CD4-positive, alpha-beta T cell treated with Interleukin-2 at 100 ng/mL for 4 hours (primary cell): ENCODE measurements around the gene ZNF19.

ENCODE experiments used
- DNase-seq: peaks from one replicate; pipeline ENCODE4 v3.0.0-alpha.2; 2020; ENCODE audit warnings: low spot score

ZNF19 gene

GRCh38 chr16:71441348-71442050, 47.6 kb downstream of the ZNF19 start:
- no peak for DNase-seq

GRCh38 chr16:71440669-71441347, 48.3 kb downstream of the ZNF19 start:
- no peak for DNase-seq

- no peak for DNase-seq
These were observed 49.6 kb downstream of the ZNF19 start for GRCh38 chr16:71439523-71439922.

GRCh38 chr16:71436473-71436872, 52.7 kb downstream of the ZNF19 start:
- no peak for DNase-seq

GRCh38 chr16:71432906-71433305, 56.2 kb downstream of the ZNF19 start:
- no peak for DNase-seq

- no peak for DNase-seq
These were observed 57.1 kb downstream of the ZNF19 start for GRCh38 chr16:71431991-71432390.

DNA sequence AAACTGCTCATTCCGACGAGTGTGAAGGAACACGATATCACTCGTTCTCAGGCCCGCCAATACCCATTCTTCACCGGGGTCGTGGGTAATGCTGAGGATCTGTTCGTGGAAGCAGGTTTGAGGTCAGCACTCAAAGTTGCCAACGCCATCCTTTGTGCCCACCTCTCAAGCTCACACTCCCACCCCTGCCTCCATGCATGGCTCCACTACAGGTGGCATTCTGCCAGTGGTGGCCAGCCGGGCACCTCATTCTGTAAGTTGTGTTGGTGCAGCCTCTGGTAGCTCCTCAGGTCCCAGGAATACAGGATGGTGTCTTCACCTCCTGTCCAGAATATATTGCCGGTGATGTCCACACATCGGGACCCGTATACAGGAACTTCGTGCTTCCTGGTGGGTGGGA, 57.9 kb downstream of the ZNF19 start:
- no peak for DNase-seq

DNA sequence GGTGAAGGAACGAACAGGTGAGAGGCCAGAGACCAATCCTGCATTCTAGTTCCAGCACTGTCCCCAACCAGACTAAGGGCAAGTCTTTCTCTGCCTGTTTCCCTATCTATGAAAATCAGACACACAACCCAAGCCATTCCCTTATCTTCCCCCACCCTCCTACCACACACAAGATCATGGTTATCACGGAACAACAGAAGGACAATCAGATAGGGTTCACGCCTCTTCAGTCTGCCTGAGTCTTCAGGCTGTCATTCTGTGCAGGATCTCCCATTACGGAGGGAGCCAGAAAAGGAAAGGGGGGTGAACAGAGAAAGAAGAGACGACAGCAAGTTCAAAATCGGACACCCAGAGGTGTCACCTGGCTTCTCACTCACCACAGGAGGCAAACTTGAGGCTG, 58.4 kb downstream of the ZNF19 start:
- no peak for DNase-seq

- no peak for DNase-seq
These were observed 59.5 kb downstream of the ZNF19 start for GRCh38 chr16:71429581-71429980.

- no peak for DNase-seq
These were observed 60.2 kb downstream of the ZNF19 start for GRCh38 chr16:71428883-71429282.

- DNase-seq, result no peak
These were observed 60.7 kb downstream of the ZNF19 start for GRCh38 chr16:71428385-71428784.

DNA sequence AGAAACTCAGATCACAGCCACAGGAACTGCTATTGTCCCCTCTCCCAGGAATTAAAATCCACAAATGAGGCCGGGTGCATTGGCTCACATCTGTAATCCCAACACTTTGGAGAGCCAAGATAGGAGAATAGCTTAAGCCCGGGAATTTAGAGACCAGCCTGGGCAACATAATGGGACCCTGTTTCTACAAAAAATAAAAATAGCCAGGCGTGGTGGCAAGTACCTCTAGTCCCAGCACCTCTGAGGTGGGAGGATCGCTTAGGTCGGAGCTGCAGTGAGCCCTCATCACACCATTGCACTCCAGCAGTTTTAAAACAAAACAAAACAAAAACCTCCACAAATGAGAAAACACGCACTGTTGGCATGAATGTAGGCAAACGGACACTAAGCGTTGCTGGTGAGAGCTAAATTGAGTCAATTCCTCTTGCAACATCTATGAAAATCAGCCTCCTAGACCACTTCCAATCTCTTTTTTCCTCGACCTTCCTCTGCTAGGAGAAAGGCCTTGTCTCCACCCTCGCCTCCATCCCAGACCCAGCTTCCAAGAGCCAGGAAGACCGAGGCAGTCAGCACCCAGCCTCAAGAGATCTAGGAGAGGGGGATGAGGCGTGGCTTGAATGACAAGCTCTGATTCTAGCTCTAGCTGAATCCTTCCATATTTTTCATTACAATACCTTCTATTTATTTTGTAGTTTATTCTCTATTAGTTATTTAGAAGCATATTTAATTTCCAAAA, 62.1 kb downstream of the ZNF19 start:
- DNase-seq, result no peak

GRCh38 chr16:71426069-71426879, 62.9 kb downstream of the ZNF19 start:
- no peak for DNase-seq

GRCh38 chr16:71425746-71426068, 63.4 kb downstream of the ZNF19 start:
- DNase-seq, result no peak

GRCh38 chr16:71424626-71425025, 64.5 kb downstream of the ZNF19 start:
- no peak for DNase-seq

GRCh38 chr16:71423865-71424264, 65.3 kb downstream of the ZNF19 start:
- no peak for DNase-seq
